Liver (tissue), 3 donors: ENCODE data around the gene NODAL.

Experiments
- EGR1 ChIP-seq, 2 donors: IDR thresholded peaks; 2 replicates each; pipeline ENCODE4 v1.6.1; 2016 to 2018; ENCODE audit warnings: antibody characterized with exemption in 2 of 2, low read depth in 2 of 2
- FOXA1 ChIP-seq: IDR thresholded peaks from 2 replicates; pipeline ENCODE4 v1.6.1; 2016; ENCODE audit warnings: antibody characterized with exemption
- RAD21 ChIP-seq, 2 donors: IDR thresholded peaks; 2 replicates each; pipeline ENCODE4 v1.6.1; 2016; ENCODE audit warnings: antibody characterized with exemption in 2 of 2, mild to moderate bottlenecking in 2 of 2
- RXRA ChIP-seq, 2 donors: IDR thresholded peaks; 2 replicates each; pipeline ENCODE4 v1.6.1; 2017 to 2018; ENCODE audit warnings: antibody characterized with exemption in 2 of 2, mild to moderate bottlenecking in 1 of 2
- TAF1 ChIP-seq: conservative IDR thresholded peaks from 2 replicates; pipeline ENCODE4 v1.6.1; 2016; ENCODE audit warnings: antibody characterized with exemption, mild to moderate bottlenecking
- YY1 ChIP-seq: IDR thresholded peaks from 2 replicates; pipeline ENCODE4 v1.6.1; 2016; ENCODE audit warnings: antibody characterized with exemption, mild to moderate bottlenecking
- TF ChIP-seq, protein P1 (sequence below): fragments of 150-350 bp; IDR thresholded peaks from 2 replicates; pipeline ENCODE4 v1.5.1; 2017; ENCODE audit warnings: improper control_type of control experiment, low read depth, low read length; ENCODE audit not compliant: missing input control
- TF ChIP-seq, protein P2 (sequence below): IDR thresholded peaks from 2 replicates; pipeline ENCODE4 v1.6.1; 2016; ENCODE audit warnings: antibody characterized with exemption, mild to moderate bottlenecking
- TF ChIP-seq, protein P3 (sequence below): IDR thresholded peaks from 2 replicates; pipeline ENCODE4 v1.6.1; 2016; ENCODE audit warnings: antibody characterized with exemption
- TF ChIP-seq, protein P4 (sequence below): IDR thresholded peaks from 2 replicates; pipeline ENCODE4 v1.6.1; 2016; ENCODE audit warnings: antibody characterized with exemption
- donor health status: healthy.
- donor health status: healthy.

DNA sequence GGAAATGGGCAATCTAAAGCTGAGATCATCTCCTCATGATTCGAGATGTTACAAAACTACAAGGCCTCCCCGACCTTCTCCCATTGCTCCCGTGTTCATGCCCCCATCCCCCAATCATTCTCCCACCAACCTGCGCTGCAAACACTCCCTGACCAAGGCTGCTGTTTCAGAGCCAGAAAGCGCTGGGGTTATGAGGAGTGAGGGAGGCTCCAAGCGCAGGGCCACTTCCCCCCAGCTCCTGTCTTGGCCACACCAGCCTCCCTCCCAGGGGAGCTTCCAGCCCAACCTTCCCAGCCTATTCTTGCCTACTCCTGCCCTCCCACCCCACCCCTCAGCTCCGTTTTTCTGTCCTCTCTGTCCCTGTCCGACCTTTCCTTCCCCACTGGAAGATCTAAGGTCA is 14.7 kb upstream of the NODAL start:
- TF ChIP-seq, protein P1, sequence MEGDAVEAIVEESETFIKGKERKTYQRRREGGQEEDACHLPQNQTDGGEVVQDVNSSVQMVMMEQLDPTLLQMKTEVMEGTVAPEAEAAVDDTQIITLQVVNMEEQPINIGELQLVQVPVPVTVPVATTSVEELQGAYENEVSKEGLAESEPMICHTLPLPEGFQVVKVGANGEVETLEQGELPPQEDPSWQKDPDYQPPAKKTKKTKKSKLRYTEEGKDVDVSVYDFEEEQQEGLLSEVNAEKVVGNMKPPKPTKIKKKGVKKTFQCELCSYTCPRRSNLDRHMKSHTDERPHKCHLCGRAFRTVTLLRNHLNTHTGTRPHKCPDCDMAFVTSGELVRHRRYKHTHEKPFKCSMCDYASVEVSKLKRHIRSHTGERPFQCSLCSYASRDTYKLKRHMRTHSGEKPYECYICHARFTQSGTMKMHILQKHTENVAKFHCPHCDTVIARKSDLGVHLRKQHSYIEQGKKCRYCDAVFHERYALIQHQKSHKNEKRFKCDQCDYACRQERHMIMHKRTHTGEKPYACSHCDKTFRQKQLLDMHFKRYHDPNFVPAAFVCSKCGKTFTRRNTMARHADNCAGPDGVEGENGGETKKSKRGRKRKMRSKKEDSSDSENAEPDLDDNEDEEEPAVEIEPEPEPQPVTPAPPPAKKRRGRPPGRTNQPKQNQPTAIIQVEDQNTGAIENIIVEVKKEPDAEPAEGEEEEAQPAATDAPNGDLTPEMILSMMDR, result no peak
- TF ChIP-seq TAF1, result no peak
- TF ChIP-seq RAD21 (IDR thresholded peaks at IDR 0.05), result no peak
- no peak for TF ChIP-seq RXRA (IDR thresholded peaks at IDR 0.05)
- no peak for TF ChIP-seq YY1
- TF ChIP-seq, protein P2, sequence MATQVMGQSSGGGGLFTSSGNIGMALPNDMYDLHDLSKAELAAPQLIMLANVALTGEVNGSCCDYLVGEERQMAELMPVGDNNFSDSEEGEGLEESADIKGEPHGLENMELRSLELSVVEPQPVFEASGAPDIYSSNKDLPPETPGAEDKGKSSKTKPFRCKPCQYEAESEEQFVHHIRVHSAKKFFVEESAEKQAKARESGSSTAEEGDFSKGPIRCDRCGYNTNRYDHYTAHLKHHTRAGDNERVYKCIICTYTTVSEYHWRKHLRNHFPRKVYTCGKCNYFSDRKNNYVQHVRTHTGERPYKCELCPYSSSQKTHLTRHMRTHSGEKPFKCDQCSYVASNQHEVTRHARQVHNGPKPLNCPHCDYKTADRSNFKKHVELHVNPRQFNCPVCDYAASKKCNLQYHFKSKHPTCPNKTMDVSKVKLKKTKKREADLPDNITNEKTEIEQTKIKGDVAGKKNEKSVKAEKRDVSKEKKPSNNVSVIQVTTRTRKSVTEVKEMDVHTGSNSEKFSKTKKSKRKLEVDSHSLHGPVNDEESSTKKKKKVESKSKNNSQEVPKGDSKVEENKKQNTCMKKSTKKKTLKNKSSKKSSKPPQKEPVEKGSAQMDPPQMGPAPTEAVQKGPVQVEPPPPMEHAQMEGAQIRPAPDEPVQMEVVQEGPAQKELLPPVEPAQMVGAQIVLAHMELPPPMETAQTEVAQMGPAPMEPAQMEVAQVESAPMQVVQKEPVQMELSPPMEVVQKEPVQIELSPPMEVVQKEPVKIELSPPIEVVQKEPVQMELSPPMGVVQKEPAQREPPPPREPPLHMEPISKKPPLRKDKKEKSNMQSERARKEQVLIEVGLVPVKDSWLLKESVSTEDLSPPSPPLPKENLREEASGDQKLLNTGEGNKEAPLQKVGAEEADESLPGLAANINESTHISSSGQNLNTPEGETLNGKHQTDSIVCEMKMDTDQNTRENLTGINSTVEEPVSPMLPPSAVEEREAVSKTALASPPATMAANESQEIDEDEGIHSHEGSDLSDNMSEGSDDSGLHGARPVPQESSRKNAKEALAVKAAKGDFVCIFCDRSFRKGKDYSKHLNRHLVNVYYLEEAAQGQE, result no peak
- TF ChIP-seq EGR1 (IDR thresholded peaks at IDR 0.05; ENCODE audit: low read depth in 2 of 2), result no peak
- TF ChIP-seq, protein P3, sequence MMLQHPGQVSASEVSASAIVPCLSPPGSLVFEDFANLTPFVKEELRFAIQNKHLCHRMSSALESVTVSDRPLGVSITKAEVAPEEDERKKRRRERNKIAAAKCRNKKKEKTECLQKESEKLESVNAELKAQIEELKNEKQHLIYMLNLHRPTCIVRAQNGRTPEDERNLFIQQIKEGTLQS, result no peak
- TF ChIP-seq, protein P4, sequence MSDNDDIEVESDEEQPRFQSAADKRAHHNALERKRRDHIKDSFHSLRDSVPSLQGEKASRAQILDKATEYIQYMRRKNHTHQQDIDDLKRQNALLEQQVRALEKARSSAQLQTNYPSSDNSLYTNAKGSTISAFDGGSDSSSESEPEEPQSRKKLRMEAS, result no peak
- no peak for TF ChIP-seq FOXA1
